ENCODE data around the gene CPLX4. TPM values are rescaled to one million over a fixed set of nuclear protein-coding genes. Genes with fewer than 3 reads are reported as not detected.

Gene CPLX4
- total RNA-seq, 1 donor from 2014 or later, result 2.4 TPM

Other genes starting within 250 kb of the CPLX4 start
- 10.8 TPM for gene SEC11C, start 178.8 kb downstream of the CPLX4 start, total RNA-seq (ENCODE audit: insufficient read depth, low replicate concordance)
- gene GRP, start 98.5 kb downstream of the CPLX4 start, total RNA-seq (ENCODE audit: insufficient read depth, low replicate concordance), result not detected
- gene RAX, start 45.2 kb downstream of the CPLX4 start, total RNA-seq (ENCODE audit: insufficient read depth, low replicate concordance), result 3.4 TPM
- gene LMAN1, start 40.6 kb upstream of the CPLX4 start, total RNA-seq (ENCODE audit: insufficient read depth, low replicate concordance), result 170 TPM